Measurements from ENCODE around the gene CNKSR3. TPM values are rescaled to one million over a fixed set of nuclear protein-coding genes. Genes with fewer than 3 reads are reported as not detected.

Gene CNKSR3
- total RNA-seq, 1 donor from 2014 or later: 8.1 TPM

GRCh38 chr6:154428897-154429296 lies 81.6 kb downstream of the CNKSR3 start:
- DNase-seq (ENCODE audit: low read depth in 2 of 2): no peak

GRCh38 chr6:154427446-154427845 lies 83.0 kb downstream of the CNKSR3 start:
- no peak for DNase-seq (ENCODE audit: low read depth in 2 of 2)

GRCh38 chr6:154426997-154427396 lies 83.5 kb downstream of the CNKSR3 start:
- no peak for DNase-seq (ENCODE audit: low read depth in 2 of 2)

GRCh38 chr6:154425034-154425433 lies 85.5 kb downstream of the CNKSR3 start:
- no peak for DNase-seq (ENCODE audit: low read depth in 2 of 2)

- peak in 1 of 2 donors; percentile 28 for DNase-seq (ENCODE audit: low read depth in 2 of 2)
Observed at GRCh38 chr6:154414021-154414813, 96.3 kb downstream of the CNKSR3 start.

- no peak for DNase-seq (ENCODE audit: low read depth in 2 of 2)
Observed at GRCh38 chr6:154412106-154412820, 98.2 kb downstream of the CNKSR3 start.

- DNase-seq (ENCODE audit: low read depth in 2 of 2): no peak
Observed at GRCh38 chr6:154411076-154411475, 99.4 kb downstream of the CNKSR3 start.

GRCh38 chr6:154410619-154411072 lies 99.8 kb downstream of the CNKSR3 start:
- peak; percentile 65 to 96 for DNase-seq (ENCODE audit: low read depth in 2 of 2)

- DNase-seq (ENCODE audit: low read depth in 2 of 2): peak; percentile 68 to 69
Observed at GRCh38 chr6:154408891-154409500, 101.5 kb downstream of the CNKSR3 start.

GRCh38 chr6:154407440-154407839 lies 103.0 kb downstream of the CNKSR3 start:
- DNase-seq (ENCODE audit: low read depth in 2 of 2): no peak

- no peak for DNase-seq (ENCODE audit: low read depth in 2 of 2)
Observed at GRCh38 chr6:154406869-154407268, 103.6 kb downstream of the CNKSR3 start.

GRCh38 chr6:154406301-154406700 lies 104.2 kb downstream of the CNKSR3 start:
- no peak for DNase-seq (ENCODE audit: low read depth in 2 of 2)

GRCh38 chr6:154404791-154405400 lies 105.6 kb downstream of the CNKSR3 start:
- no peak for DNase-seq (ENCODE audit: low read depth in 2 of 2)

GRCh38 chr6:154403788-154404187 lies 106.7 kb downstream of the CNKSR3 start:
- DNase-seq (ENCODE audit: low read depth in 2 of 2): peak in 1 of 2 donors; percentile 36

GRCh38 chr6:154402081-154402780 lies 108.3 kb downstream of the CNKSR3 start:
- no peak for DNase-seq (ENCODE audit: low read depth in 2 of 2)

- peak; percentile 68 to 88 for DNase-seq (ENCODE audit: low read depth in 2 of 2)
Observed at GRCh38 chr6:154399097-154399496, 111.4 kb downstream of the CNKSR3 start.

GRCh38 chr6:154397491-154398195 lies 112.8 kb downstream of the CNKSR3 start:
- no peak for DNase-seq (ENCODE audit: low read depth in 2 of 2)

GRCh38 chr6:154395878-154396277 lies 114.6 kb downstream of the CNKSR3 start:
- no peak for DNase-seq (ENCODE audit: low read depth in 2 of 2)

GRCh38 chr6:154395316-154395715 lies 115.2 kb downstream of the CNKSR3 start:
- DNase-seq (ENCODE audit: low read depth in 2 of 2): peak in 1 of 2 donors; percentile 26

GRCh38 chr6:154394571-154394970 lies 115.9 kb downstream of the CNKSR3 start:
- DNase-seq (ENCODE audit: low read depth in 2 of 2): no peak

GRCh38 chr6:154390034-154390433 lies 120.5 kb downstream of the CNKSR3 start:
- no peak for DNase-seq (ENCODE audit: low read depth in 2 of 2)
